ENCODE data around the gene MFSD6.
"Not testable (repeated sequence)": the region's sequence is repeated elsewhere in the genome, so short reads cannot be mapped to it uniquely, and the experiment has no call there.

The MFSD6 gene

DNA sequence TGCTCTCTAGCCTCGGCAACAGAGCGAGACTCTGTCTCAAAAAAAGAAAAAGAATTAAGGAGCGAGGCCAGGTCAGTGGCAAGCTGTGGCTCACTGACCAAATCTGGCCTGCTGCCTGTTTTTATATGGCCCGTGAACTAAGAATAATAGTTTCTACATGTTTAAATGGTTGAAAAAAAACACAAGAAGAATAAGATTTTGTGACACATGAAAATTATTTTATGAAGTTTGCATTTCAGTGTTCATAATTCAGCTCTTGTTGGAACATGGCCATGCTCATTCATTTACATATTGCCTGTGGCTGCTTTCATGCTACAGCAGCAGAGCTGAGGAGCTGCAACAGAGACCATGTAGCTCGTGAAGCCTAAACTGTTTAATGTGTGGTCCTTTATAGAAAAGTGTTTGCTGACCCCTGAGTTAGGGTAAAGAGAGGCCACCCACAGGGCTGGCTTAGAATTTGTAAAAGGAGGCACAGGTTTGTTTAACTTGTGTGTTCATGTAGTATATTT lies 59.5 kb downstream of the MFSD6 start:
- DNase-seq, result no peak

GRCh38 chr2:190468354-190468753 lies 60.2 kb downstream of the MFSD6 start:
- not testable (repeated sequence) for DNase-seq

GRCh38 chr2:190468814-190469569 lies 60.8 kb downstream of the MFSD6 start:
- DNase-seq, result no peak

GRCh38 chr2:190469771-190470170 lies 61.6 kb downstream of the MFSD6 start:
- no peak for DNase-seq

DNA sequence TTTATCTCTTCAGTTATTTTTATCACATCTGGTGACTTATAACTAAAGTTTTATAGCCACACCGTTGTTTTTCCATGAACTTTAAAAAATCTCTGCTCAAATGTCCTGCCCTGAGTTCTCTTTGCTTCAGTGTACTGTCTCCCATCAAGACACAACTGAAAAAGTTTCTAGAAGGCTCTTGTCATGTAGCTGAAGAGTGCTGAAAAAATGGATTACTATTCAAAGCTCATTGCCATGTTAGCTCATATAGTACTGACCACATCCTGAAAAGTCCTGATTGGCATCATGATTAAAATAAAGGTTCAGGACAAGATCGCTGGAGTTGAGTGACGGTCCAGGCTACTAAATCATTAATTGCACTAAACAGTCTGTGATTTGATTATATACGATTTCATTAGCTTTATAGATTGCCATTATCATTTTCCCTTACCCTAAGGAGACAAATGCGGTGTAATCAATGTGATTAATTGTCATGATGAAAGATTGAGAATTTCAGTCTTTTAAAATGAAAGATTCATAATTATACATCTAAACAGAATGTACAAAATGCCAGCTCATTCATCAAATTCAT lies 62.2 kb downstream of the MFSD6 start:
- DNase-seq, result no peak

- no peak for DNase-seq
Measured at GRCh38 chr2:190477661-190478454, 69.7 kb downstream of the MFSD6 start.

GRCh38 chr2:190478572-190479195 lies 70.5 kb downstream of the MFSD6 start:
- no peak for DNase-seq

DNA sequence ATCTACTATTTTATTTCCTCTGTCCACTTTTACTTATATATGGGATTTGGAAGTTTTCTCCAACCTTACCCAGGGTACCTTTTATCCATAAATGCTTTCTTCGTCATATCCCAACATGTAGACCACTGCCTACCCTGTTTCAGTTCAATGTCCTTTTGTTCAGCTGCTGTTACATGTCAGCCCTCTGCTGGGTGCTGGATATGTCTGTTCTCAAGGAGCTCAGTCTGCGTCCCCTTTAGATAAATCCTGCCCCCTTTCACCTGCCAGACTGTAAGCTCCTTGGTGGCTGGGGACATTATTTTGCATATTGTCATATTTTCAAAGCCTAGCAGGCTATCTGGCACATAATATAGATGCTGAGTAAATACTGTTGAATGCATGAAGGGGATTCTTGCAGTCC lies 73.2 kb downstream of the MFSD6 start:
- DNase-seq, result no peak

GRCh38 chr2:190482451-190482850 lies 74.3 kb downstream of the MFSD6 start:
- DNase-seq, result no peak

DNA sequence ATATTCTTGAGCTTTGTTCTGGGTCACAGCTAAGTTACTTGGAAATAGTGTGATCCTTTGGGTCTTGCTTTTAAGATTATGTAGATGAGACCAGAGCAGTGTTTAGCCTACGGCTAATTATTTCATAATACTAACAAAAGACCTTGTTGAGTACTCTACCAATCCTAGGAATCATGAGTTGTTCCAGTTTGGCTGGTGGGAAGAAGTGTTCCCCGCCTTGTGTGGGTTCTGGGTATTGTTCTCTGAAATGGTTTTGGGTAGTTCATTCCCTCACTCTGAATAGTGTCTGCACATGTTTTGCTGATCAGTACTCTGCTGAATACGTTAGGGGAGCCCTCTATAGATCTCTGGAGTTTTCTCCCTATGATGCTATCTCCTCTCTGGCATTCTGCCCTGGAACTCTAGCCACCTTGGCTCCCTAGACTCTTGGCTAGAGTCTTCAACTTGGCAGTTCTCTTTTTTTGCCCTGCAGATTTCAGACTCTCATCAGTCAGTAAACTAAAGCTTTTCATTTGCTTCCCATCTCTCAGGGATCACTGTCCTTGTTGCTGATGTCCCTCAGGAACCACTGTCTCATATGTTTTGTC lies 78.0 kb downstream of the MFSD6 start:
- no peak for DNase-seq

DNA sequence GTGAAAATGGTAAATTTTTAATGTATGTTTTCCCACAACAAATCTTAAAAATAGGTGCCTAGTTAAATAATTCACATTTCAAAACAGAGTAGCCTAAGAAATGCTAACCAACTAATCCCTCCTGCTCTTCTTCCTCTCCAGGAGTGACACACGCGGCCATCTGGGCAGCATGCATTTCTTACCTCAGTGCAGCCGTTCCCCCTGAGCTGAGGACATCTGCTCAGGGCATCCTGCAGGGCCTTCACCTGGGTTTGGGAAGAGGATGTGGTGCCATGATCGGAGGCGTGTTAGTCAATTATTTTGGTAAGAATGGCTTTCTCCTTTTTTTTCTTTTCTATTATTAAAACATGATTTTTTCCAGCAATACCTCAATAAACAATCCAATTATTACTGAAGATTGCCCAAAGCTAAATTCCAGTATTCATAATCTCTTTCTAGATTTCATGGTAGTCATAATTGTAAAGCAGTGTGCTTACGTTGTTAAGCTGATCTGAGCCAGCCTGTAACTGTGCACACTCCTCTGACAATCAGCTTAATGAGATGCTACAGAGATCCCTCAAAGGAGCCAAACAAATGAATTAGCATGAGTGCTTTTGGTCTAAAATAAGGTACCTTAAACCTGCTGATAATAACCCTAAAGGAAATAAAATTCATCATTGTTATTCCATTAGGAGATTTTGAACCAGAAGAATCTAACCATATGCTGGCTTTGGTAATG lies 80.5 kb downstream of the MFSD6 start:
- DNase-seq, result no peak

GRCh38 chr2:190489475-190489874 lies 81.3 kb downstream of the MFSD6 start:
- DNase-seq, result no peak

DNA sequence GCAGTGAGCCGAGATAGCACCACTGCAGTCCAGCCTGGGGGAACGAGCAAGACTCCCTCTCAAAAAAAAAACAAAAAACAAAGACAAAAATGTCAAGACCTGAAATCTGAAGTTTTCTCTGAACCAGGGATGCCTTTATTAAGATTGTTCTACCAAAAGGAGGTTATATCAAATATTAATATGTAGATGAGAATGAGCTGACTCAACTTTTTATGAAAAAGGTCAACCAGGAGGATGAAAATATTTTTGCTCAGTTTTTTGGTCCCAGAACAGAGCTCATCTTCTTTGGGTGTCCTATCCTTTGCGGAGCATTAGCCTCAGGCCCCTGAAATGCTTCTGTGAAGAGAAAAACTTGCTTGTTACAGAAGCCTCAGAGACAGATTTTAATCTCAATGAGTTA lies 82.3 kb downstream of the MFSD6 start:
- no peak for DNase-seq

- no peak for DNase-seq
Measured at GRCh38 chr2:190493095-190493494, 84.9 kb downstream of the MFSD6 start.

DNA sequence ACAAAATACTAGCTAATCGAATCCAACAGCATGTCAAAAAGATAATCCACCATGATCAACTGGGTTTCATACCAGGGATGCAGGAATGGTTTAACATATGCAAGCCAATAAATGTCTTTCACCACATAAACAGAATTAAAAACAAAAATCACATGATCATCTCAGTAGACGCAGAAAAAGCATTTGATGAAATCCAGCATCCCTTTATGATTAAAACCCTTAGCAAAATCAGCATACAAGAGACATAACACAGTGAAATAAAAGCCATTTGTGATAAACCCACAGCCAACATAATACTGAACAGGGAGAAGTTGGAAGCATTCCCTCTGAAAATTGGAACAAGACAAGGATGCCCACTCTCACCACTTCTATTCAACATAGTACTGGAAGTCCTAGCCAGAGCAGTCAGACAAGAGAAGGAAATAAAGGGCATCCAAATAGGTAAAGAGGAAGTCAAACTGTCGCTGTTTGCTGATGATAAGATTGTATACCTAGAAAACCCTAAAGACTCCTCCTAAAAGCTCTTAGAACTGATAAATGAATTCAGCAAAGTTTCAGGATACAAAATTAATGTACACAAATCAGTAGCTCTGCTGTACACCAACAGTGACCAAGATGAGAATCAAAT lies 86.6 kb downstream of the MFSD6 start:
- not testable (repeated sequence) for DNase-seq

- no peak for DNase-seq
Measured at GRCh38 chr2:190497428-190497827, 89.3 kb downstream of the MFSD6 start.

GRCh38 chr2:190499273-190499672 lies 91.1 kb downstream of the MFSD6 start:
- DNase-seq, result no peak

DNA sequence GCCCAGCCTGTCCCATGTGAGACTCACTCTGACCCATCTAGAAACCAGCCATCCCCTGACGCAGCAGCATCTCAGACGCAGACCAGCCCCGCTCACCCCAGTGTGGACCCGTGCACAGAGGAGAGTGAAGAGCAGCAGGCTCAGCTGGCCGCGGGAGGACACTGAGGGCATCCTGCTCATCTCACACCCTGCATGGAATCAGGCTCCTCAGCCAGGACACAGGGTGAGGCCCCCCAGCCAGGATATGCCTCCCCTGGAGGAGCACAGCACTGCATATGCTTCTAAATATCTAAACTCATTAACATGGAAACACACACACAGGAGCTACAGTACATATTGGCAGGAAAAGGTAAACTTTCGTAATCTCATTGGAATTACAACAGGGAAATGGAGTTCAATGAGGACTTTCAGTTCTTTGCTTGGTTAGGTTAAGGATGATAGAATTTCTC lies 91.9 kb downstream of the MFSD6 start:
- DNase-seq, result no peak

- DNase-seq, result no peak
Measured at GRCh38 chr2:190501231-190501630, 93.1 kb downstream of the MFSD6 start.

DNA sequence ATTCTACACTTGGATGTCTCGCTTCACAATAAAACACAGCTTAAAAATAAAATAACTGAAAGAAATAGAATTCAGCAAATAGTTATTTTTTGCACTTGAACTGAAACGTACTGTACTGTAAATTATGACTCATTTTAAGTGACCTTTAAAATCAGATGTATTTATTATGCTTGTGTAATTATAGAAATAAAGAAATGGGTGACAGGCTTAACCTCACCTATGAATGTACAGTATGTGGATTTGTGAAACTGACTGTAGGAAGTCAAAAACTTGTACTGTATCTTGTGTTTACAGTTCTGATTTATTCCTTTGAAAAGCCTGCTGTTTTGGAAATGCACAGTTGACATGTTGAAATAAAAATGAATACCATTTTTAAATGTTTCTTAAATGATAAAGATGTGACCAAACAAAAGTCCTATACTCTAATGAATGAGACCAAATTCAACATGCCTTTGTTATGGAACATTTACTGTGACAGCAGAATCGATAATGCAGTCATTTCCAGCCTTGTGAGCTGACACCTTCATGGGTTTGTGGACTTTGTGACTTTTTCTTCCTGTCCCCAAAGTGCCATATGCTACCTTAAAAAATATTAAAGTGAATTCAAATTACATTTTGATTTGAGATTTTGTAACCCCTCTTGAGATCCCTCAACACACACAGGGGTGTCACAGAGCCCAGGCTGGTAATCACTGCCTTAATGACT lies 93.7 kb downstream of the MFSD6 start:
- DNase-seq, result no peak

- no peak for DNase-seq
Measured at GRCh38 chr2:190503088-190503487, 94.9 kb downstream of the MFSD6 start.

Measured in activated CD8-positive, alpha-beta memory T cell treated with anti-CD3 and anti-CD28 coated beads, Interleukin-2, amount 50 U/mL, for 48 hours (primary cell).